HepG2 (cell line): Measurements from ENCODE around the gene CAT. TPM values are rescaled to one million over a fixed set of nuclear protein-coding genes. Genes with fewer than 3 reads are reported as not detected.

Experiments used
- ATAC-seq: fragments of 200-7000 bp; cut with Tn5 transposase; 3 replicates; pipeline ENCODE4 v1.9.1; 2020; ENCODE audit warnings: mild to moderate bottlenecking, moderate library complexity
- BruUV-seq: library from RNA; stranded (reverse); fragments of 400-500 nt; replicated peaks from 2 replicates; lab custom pipeline; 2021; lab: Mats Ljungman, UMichigan
- CTCF ChIA-PET: fragments of 300-600 bp; formaldehyde crosslinking; extraction: SDS; loops from one replicate; lab custom pipeline; 2021; ENCODE audit warnings: low total read pairs, inconsistent platforms, low intra/inter-chr PET ratio; lab: Yijun Ruan, JAX
- POLR2A ChIA-PET: fragments of 350-600 bp; sonication (Branson Sonifier 250); formaldehyde crosslinking; loops from one replicate; lab custom pipeline; 2020; ENCODE audit warnings: antibody characterized with exemption, inconsistent platforms; lab: Yijun Ruan, JAX
- DNase-seq: peaks from one replicate; pipeline ENCODE4 v3.0.0-alpha.2; 2015; ENCODE audit warnings: low spot score
- FAIRE-seq: peaks from 3 replicates; lab custom pipeline; 2011; peaks lifted over from hg19 to GRCh38; lab: Jason Lieb, UNC
- H2AFZ ChIP-seq: one replicate; pipeline ENCODE4 v1.6.1; 2011; ENCODE audit warnings: low read length, inconsistent platforms
- H3K27ac ChIP-seq: fragments of 300-600 bp; 3 replicates; pipeline ENCODE4 v1.8.0; 2011; ENCODE audit warnings: mixed run types, mild to moderate bottlenecking, mixed read lengths, low read length, inconsistent platforms; ENCODE audit not compliant: insufficient read depth; ENCODE audit errors: extremely low read length
- H3K27me3 ChIP-seq, 2 experiments: fragments of 200-600 bp in 1 of 2; 2 replicates in 1 of 2; 3 replicates in 1 of 2; pipeline versions ENCODE4 v1.6.0 to v1.8.0; 2011; ENCODE audit warnings: low read length in 2 of 2, mild to moderate bottlenecking in 2 of 2, moderate library complexity in 2 of 2, inconsistent platforms in 1 of 2; ENCODE audit not compliant: insufficient read depth in 2 of 2, control insufficient read depth in 1 of 2
- H3K36me3 ChIP-seq, 2 experiments: fragments of 200-600 bp in 1 of 2; replicated peaks in 1 of 2; 2 replicates in 1 of 2; 3 replicates in 1 of 2; pipeline versions ENCODE4 v1.5.1 to v1.8.0; 2011; ENCODE audit warnings: low read length in 2 of 2, inconsistent platforms in 1 of 2; ENCODE audit not compliant: insufficient read depth in 2 of 2, control insufficient read depth in 1 of 2
- H3K4me1 ChIP-seq: 2 replicates; pipeline ENCODE4 v1.5.1; 2012; ENCODE audit warnings: low read length, inconsistent platforms; ENCODE audit not compliant: insufficient read depth
- H3K4me2 ChIP-seq: 2 replicates; pipeline ENCODE4 v1.6.0; 2011; ENCODE audit warnings: low read depth, low read length, inconsistent platforms
- H3K4me3 ChIP-seq, 3 experiments: fragments of 200-600 bp in 1 of 3; sonication (generic), shearing (Covaris generic) in 1 of 3; replicated peaks in 1 of 3; 2 replicates each; pipeline ENCODE4 v1.5.1; 2011 to 2016; ENCODE audit warnings: low read length in 3 of 3, inconsistent platforms in 2 of 3, low read depth in 2 of 3, mild to moderate bottlenecking in 2 of 3, control low read depth in 1 of 3, mixed read lengths in 1 of 3; ENCODE audit not compliant: insufficient read depth in 1 of 3
- H3K79me2 ChIP-seq: one replicate; pipeline ENCODE4 v1.6.1; 2011; ENCODE audit warnings: low read length, inconsistent platforms; ENCODE audit not compliant: insufficient read depth
- H3K9ac ChIP-seq: 2 replicates; pipeline ENCODE4 v1.6.0; 2011; ENCODE audit warnings: mild to moderate bottlenecking, low read depth, low read length, inconsistent platforms; ENCODE audit not compliant: insufficient read depth
- H3K9me3 ChIP-seq: 2 replicates; pipeline ENCODE4 v1.5.1; 2012; ENCODE audit warnings: mild to moderate bottlenecking, low read length
- H4K20me1 ChIP-seq: 2 replicates; pipeline ENCODE4 v1.6.0; 2011; ENCODE audit warnings: inconsistent platforms, mild to moderate bottlenecking, low read length, moderate library complexity; ENCODE audit not compliant: insufficient read depth
- PBX2 ChIP-seq: IDR thresholded peaks from 2 replicates; pipeline ENCODE4 v1.6.1; 2016; ENCODE audit warnings: control low read depth
- ZNF503 ChIP-seq: sonication (generic); formaldehyde crosslinking; IDR thresholded peaks from 2 replicates; pipeline ENCODE4 v1.4.0; 2020; ENCODE audit warnings: missing genetic modification reagents
- WGBS: methylation state at CpG from one replicate; pipeline ENCODE4 v1.1.6; 2017; ENCODE audit warnings: low lambda C conversion rate; 5-methylcytosine and 5-hydroxymethylcytosine counted together
- in situ Hi-C: cut with HindIII; loops from 2 replicates; pipeline ENCODE4 v1.10.0; 2017; ENCODE audit warnings: low pct_unique_long_range_greater_than_20kb; ENCODE audit not compliant: extremely low pct_ligation_motif_present
- intact Hi-C: fragments of 100-400 bp; cut with micrococcal nuclease; formaldehyde crosslinking; loops from one replicate; pipeline ENCODE4 v1.10.0; 2022; ENCODE audit not compliant: unreplicated experiment
- polyA plus RNA-seq, 8 experiments: library from polyadenylated mRNA; depleted of rRNA in 3 of 8; stranded (reverse) in 7 of 8; unstranded in 1 of 8; fragments of >200 nt; fragmentation: Illumina TruSeq in 4 of 8; extraction: Trizol in 4 of 8; gene quantifications; 2 replicates each; pipeline versions ENCODE4 v1.2.1 to v1.2.3, GENCODE V29; 2011 to 2016; ENCODE audit warnings: low read depth in 4 of 8, missing spikeins in 1 of 8, mixed read lengths in 1 of 8; ENCODE audit not compliant: insufficient read depth in 1 of 8
- total RNA-seq, 5 experiments: library from RNA; depleted of rRNA; stranded (reverse); fragments of >200 nt; fragmentation: Illumina TruSeq; extraction: Trizol; gene quantifications; 2 replicates each; pipeline ENCODE4 v1.2.3, GENCODE V29; 2016; ENCODE audit warnings: low read depth in 1 of 5
- TF ChIP-seq, protein P1 (sequence below): sonication (generic); formaldehyde crosslinking; IDR thresholded peaks from 2 replicates; pipeline ENCODE4 v1.8.1; 2023; ENCODE audit warnings: missing genetic modification reagents, inconsistent platforms, borderline replicate concordance

The CAT gene
- total and polyA plus RNA-seq, 2 of the 13 experiments (the other 11 are each of a cell fraction or from before 2014, with no cell fraction given) = 107 to 136 TPM

GRCh38 chr11:34437224-34438125 lies 1.3 kb upstream of the CAT start:
- WGBS = 50% methylated on average over 2 of the region's 2 CpGs

More at GRCh38 chr11:34437224-34438125, 1.3 kb upstream of the CAT start:
- FAIRE-seq (no peak), ATAC-seq (no peak), DNase-seq (no peak)
- H3K79me2 ChIP-seq = peaks cover 31% of the 10 kb centered on the region
- no TSS peak for BruUV-seq
- no peak overlapping the region for H3K27ac ChIP-seq
- in situ Hi-C loops (no loop called here), intact Hi-C loops (loop anchor here (2.0 to 5.0 kb wide), 2 partner anchors 71 to 80 kb away; partner anchors contain the start of gene ABTB2)
- H3K4me2 ChIP-seq = peak overlapping the region; percentile 86
- ChIA-PET CTCF (no interaction called here), POLR2A (interaction anchor here (1.4 to 2.6 kb wide), 4 partner anchors 10 to 80 kb away, joined by 4 to 7 read pairs (median 6); partner anchors contain the start of gene ABTB2)
- H3K36me3 ChIP-seq = no peaks in the 10 kb centered on the region; a peak in 1 of 5 replicates
- peaks cover 58% of the 10 kb centered on the region for H3K4me1 ChIP-seq
- H3K4me3 ChIP-seq = peak overlapping the region in 1 of 3 experiments; percentile 64; a peak in 2 of 6 replicates
- H2AFZ ChIP-seq = no peak overlapping the region
- peaks cover 4% of the 10 kb centered on the region; the same call in 1 of the 2 replicates for H4K20me1 ChIP-seq
- no peak for TF ChIP-seq ZNF503 (CRISPR knock-in tag)
- TF ChIP-seq PBX2 (CRISPR knock-in tag) = no peak
- TF ChIP-seq, protein P1, sequence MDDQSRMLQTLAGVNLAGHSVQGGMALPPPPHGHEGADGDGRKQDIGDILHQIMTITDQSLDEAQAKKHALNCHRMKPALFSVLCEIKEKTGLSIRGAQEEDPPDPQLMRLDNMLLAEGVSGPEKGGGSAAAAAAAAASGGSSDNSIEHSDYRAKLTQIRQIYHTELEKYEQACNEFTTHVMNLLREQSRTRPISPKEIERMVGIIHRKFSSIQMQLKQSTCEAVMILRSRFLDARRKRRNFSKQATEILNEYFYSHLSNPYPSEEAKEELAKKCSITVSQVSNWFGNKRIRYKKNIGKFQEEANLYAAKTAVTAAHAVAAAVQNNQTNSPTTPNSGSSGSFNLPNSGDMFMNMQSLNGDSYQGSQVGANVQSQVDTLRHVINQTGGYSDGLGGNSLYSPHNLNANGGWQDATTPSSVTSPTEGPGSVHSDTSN = no peak
- TF ChIP-seq, all 625 proteins: peak for 0
- Histone ChIP-seq H3K27me3 (no peaks in the 10 kb centered on the region; a peak in 1 of 5 replicates), H3K9ac (peak overlapping the region; percentile 83; the same call in 1 of the 2 replicates), H3K9me3 (no peaks in the 10 kb centered on the region)
